ENCODE measurements around the gene CIC. TPM values are rescaled to one million over a fixed set of nuclear protein-coding genes. Genes with fewer than 3 reads are reported as not detected.

CIC gene
- total RNA-seq, 4 donors from 2014 or later: 57.5 to 91.6 (median 81.9) TPM

DNA sequence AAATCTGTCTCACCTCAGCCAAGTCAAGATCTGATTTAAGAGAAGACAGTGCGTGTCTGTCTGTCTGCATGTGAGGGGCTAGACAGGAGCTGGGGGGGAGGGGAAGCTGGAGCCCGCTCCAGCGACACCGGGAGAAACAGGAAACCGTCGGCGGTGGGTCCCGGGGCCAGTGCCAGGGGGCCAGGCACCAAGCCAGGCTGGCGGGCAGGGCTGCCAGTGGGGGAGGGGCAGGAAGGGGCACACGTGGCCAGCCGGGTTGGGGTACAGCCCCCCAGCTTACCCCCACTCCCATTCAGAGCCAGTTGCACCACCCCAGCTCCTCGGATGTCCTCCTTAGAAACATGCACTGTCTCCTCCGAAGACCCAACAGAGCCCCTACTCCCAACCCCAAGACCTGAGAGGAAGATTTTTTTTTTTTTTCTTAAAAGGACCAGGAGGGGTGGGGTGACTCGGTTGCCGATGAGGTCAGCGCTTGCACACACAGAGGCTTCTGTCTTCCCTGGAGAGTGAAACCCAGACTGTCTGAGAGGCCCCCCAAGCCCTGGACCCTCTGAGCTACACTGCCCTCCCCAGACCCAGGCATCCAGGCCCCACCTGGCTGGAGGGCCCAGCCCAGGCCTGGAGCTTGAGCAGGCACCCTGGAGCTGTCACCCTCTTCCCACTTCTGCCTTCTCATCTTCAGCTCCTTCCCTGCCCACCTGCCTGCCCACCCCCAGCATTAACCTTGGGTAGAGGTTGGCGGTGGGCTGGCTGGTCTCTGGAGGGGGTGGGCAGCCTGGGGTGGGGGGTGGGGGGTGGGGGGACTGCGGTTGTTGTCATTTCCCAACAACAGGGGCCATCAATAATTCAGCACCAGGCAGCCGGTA, 18.2 kb upstream of the CIC start:
- Histone ChIP-seq H3K4me1 (peaks cover 84% of the 10 kb centered on the region), H3K36me3 (peaks cover 16% of the 10 kb centered on the region), H3K4me3 (peak overlapping the region; percentile 85), H3K27me3 (no peaks in the 10 kb centered on the region), H3K9me3 (no peaks in the 10 kb centered on the region), H3K27ac (peak overlapping the region; percentile 97)
- DNase-seq (ENCODE audit: low spot score in 2 of 2): peak in 1 of 2 donors; percentile 64
- 17% methylated on average over 18 of the region's 19 CpGs for WGBS
- TF ChIP-seq POLR2AphosphoS5 (IDR thresholded peaks at IDR 0.05) (no peak), POLR2A (IDR thresholded peaks at IDR 0.05) (no peak), EP300 (IDR thresholded peaks at IDR 0.05) (no peak)
- TF ChIP-seq, protein P1, sequence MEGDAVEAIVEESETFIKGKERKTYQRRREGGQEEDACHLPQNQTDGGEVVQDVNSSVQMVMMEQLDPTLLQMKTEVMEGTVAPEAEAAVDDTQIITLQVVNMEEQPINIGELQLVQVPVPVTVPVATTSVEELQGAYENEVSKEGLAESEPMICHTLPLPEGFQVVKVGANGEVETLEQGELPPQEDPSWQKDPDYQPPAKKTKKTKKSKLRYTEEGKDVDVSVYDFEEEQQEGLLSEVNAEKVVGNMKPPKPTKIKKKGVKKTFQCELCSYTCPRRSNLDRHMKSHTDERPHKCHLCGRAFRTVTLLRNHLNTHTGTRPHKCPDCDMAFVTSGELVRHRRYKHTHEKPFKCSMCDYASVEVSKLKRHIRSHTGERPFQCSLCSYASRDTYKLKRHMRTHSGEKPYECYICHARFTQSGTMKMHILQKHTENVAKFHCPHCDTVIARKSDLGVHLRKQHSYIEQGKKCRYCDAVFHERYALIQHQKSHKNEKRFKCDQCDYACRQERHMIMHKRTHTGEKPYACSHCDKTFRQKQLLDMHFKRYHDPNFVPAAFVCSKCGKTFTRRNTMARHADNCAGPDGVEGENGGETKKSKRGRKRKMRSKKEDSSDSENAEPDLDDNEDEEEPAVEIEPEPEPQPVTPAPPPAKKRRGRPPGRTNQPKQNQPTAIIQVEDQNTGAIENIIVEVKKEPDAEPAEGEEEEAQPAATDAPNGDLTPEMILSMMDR (IDR thresholded peaks at IDR 0.05): no peak

DNA sequence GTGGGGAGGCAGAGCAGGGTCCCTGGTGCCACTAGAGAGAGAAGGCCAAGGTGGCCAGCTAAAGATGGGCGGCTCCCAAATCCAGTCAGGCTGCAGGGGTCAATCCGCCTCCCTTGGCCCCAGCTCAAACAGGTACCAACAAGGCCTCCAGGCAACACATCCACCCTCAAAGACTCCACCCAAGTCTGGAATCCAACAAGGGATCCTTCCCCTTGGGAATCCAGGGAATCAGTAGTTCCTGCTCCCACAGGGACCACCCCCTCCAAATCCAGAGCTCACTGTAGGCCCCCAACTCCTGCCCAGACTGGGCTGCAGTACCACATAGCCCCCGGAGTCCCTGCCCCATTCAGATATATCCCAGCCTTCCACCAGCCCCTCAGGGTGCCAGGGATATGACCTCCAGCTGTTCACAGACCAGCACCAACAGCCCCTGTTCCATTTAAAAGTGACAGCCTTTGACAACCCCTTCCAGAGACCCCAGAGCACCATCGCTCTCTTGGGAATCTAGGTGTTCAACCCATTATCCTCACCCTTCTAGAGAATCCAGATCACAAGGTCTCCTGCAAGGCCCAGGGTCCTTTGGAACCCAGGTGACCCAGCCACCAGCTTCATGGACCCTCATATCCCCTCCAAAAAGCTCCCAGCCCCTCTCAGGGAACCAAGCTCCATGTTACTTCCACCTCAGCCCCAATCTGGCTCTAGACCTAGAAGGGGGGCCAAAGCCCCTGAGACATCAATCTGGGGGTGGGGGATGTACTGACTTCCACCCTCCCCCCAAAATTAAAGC, 17.3 kb upstream of the CIC start:
- no peaks in the 10 kb centered on the region for H3K9me3 ChIP-seq
- peak overlapping the region; percentile 85 for H3K4me3 ChIP-seq
- WGBS: 56% methylated on average over 3 of the region's 4 CpGs
- H3K27ac ChIP-seq: peak overlapping the region; percentile 97
- TF ChIP-seq POLR2A (IDR thresholded peaks at IDR 0.05): no peak
- no peak for TF ChIP-seq POLR2AphosphoS5 (IDR thresholded peaks at IDR 0.05)
- TF ChIP-seq EP300 (IDR thresholded peaks at IDR 0.05): no peak
- TF ChIP-seq, protein P1 (IDR thresholded peaks at IDR 0.05): no peak
- peaks cover 84% of the 10 kb centered on the region for H3K4me1 ChIP-seq
- no peaks in the 10 kb centered on the region for H3K27me3 ChIP-seq
- DNase-seq (ENCODE audit: low spot score in 2 of 2): no peak
- peaks cover 16% of the 10 kb centered on the region for H3K36me3 ChIP-seq

DNA sequence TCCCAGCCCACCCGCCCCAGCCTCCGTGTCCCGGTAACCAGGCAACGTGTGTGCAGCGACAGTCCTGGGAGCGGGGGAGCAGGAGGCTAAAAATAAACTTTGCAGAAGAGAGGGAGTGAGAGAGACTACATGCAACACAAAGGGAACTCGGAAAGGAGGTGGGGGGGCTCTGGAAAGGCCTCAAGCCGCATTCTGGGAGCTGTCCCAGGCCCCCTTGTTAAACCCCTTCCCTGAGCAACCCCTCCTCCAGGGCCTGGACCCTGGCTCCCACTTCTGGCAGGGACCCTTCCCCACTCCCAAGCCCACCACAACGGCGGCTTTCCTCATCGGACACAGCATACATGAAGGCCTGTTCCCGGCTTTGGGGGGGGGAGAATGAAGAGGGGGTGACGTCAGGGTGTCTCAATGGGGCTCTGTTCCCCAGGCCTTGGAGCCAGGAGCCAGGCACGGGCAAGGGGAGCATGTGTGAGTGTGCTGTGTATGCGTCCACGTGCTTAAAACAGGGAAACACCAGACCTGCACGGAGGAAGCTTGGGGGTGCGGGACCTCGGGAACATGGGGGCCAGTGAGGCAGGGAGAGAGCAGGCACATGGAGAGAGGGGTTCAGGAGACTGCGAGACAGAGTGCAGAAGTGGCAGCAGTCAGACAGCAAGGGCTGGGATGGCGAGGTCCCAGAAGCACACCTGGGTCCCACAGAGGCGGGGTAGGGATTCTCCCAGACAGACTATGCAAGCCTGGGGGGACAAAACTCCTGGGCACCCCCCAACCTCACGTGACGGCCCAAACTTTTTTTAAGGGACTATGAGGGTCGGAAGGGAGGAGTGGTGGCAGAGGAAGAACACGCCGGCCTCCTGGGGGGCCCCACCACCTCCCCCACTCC, 16.4 kb upstream of the CIC start:
- peak overlapping the region; percentile 97 for H3K27ac ChIP-seq
- H3K36me3 ChIP-seq: peaks cover 16% of the 10 kb centered on the region
- H3K4me3 ChIP-seq: peak overlapping the region; percentile 85
- TF ChIP-seq, protein P1 (IDR thresholded peaks at IDR 0.05): no peak
- TF ChIP-seq POLR2A (IDR thresholded peaks at IDR 0.05): no peak
- TF ChIP-seq POLR2AphosphoS5 (IDR thresholded peaks at IDR 0.05): no peak
- no peak for TF ChIP-seq EP300 (IDR thresholded peaks at IDR 0.05)
- WGBS: 1% methylated on average over 27 of the region's 27 CpGs
- H3K4me1 ChIP-seq: peaks cover 76% of the 10 kb centered on the region
- H3K9me3 ChIP-seq: no peaks in the 10 kb centered on the region
- H3K27me3 ChIP-seq: no peaks in the 10 kb centered on the region
- DNase-seq (ENCODE audit: low spot score in 2 of 2): peak in 1 of 2 donors; percentile 84

DNA sequence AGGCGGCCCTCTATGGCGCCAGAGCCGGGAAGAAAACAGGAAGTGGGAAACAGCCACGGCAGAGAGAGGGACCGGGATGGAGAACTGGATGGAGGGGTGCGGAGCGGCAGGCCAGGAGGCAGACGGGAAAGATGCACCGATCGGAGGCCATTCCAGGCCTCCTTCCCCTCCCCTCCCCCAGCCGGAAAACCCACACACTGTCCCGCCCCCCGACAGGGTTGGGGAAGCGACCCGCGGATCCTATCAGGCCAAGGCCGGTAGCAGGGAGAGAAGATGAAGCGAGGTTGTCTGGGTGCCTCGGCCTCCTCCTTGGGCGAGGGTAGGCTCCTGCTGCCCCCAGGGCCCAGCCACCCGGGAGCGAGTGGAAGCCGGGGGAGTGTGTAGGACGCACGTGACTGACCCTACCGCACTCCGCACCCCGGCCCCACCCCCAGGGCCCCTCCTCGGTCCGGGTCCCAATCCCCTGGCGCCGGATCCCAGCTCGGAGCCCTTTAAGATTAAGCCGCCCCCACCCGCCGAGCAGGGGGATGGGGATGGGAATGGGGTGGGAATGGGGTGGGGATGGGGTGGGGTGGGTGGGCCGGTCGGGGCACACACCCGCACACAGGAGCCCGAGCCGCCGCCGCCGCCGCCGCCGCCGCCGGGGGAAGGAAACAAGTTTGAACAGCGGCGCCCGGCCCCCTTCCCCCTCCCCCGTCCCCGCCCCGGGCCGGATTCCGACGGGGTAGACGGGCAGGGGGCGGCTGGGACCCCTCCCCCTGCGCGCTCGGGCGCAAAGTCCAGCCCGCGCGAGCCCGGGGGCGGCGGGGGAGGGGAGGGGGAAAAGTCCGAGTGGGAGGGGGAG, 15.6 kb upstream of the CIC start:
- Histone ChIP-seq H3K27ac (peak overlapping the region; percentile 97), H3K9me3 (no peaks in the 10 kb centered on the region), H3K4me1 (peaks cover 67% of the 10 kb centered on the region), H3K27me3 (no peaks in the 10 kb centered on the region), H3K36me3 (peaks cover 13% of the 10 kb centered on the region), H3K4me3 (peak overlapping the region; percentile 85)
- DNase-seq (ENCODE audit: low spot score in 2 of 2): peak; percentile 88 to 89
- peak in 1 of 2 donors; percentile 22 for TF ChIP-seq POLR2A (IDR thresholded peaks at IDR 0.05)
- no peak for TF ChIP-seq EP300 (IDR thresholded peaks at IDR 0.05)
- WGBS: 1% methylated on average over 30 of the region's 71 CpGs

All from suprapubic skin (tissue), 4 donors.